GM12878 (cell line): ENCODE data around the gene AGPAT2. TPM values are rescaled to one million over a fixed set of nuclear protein-coding genes. Genes with fewer than 3 reads are reported as not detected.

Source experiments
- BCL11A ChIP-seq: IDR thresholded peaks from 2 replicates; pipeline ENCODE4 v1.6.1; 2011; ENCODE audit warnings: low read depth, low read length
- CBX3 ChIP-seq: fragments of 200-600 bp; sonication (generic); IDR thresholded peaks from 2 replicates; pipeline ENCODE4 v1.6.1; 2016; ENCODE audit warnings: low read depth, borderline replicate concordance
- CBX5 ChIP-seq: sonication (generic); IDR thresholded peaks from 2 replicates; pipeline ENCODE4 v1.6.1; 2016; ENCODE audit warnings: low read depth, moderate library complexity, mild to moderate bottlenecking, inconsistent platforms
- CHD4 ChIP-seq: fragments of 200-600 bp; sonication (generic); IDR thresholded peaks from 2 replicates; pipeline ENCODE4 v1.6.1; 2016; ENCODE audit warnings: mild to moderate bottlenecking
- GATAD2B ChIP-seq: fragments of 450-650 bp; conservative IDR thresholded peaks from 2 replicates; pipeline ENCODE4 v1.6.1; 2017; ENCODE audit warnings: low read depth, mild to moderate bottlenecking, moderate library complexity
- IKZF2 ChIP-seq, 2 experiments: fragments of 450-650 bp; IDR thresholded peaks; 2 replicates each; pipeline ENCODE4 v1.6.1; 2017; ENCODE audit warnings: mild to moderate bottlenecking in 2 of 2, moderate library complexity in 2 of 2
- LARP7 ChIP-seq: fragments of 450-650 bp; IDR thresholded peaks from 2 replicates; pipeline ENCODE4 v1.6.1; 2017; ENCODE audit warnings: mild to moderate bottlenecking
- MAX ChIP-seq: IDR thresholded peaks from 2 replicates; pipeline ENCODE4 v1.6.1; 2012; ENCODE audit warnings: low read depth, low read length, improper control_type of control experiment
- MEF2A ChIP-seq: IDR thresholded peaks from 2 replicates; pipeline ENCODE4 v1.6.1; 2011; ENCODE audit warnings: low read depth, mild to moderate bottlenecking, low read length, moderate library complexity; ENCODE audit not compliant: insufficient read depth
- MLLT1 ChIP-seq: fragments of 450-650 bp; IDR thresholded peaks from 2 replicates; pipeline ENCODE4 v1.6.1; 2016; ENCODE audit warnings: mild to moderate bottlenecking
- NFXL1 ChIP-seq: fragments of 450-650 bp; IDR thresholded peaks from 2 replicates; pipeline ENCODE4 v1.6.1; 2017; ENCODE audit warnings: antibody characterized with exemption, mild to moderate bottlenecking, borderline replicate concordance
- NKRF ChIP-seq: fragments of 450-650 bp; conservative IDR thresholded peaks from 2 replicates; pipeline ENCODE4 v1.6.1; 2017; ENCODE audit warnings: mild to moderate bottlenecking, moderate library complexity
- NR2C1 ChIP-seq: fragments of 450-650 bp; IDR thresholded peaks from 2 replicates; pipeline ENCODE4 v1.6.1; 2017; ENCODE audit warnings: antibody characterized with exemption, mild to moderate bottlenecking, moderate library complexity
- NRF1 ChIP-seq: conservative IDR thresholded peaks from 2 replicates; pipeline ENCODE4 v1.6.1; 2011; ENCODE audit warnings: mild to moderate bottlenecking, low read depth, low read length, improper control_type of control experiment
- PAX8 ChIP-seq: fragments of 450-650 bp; IDR thresholded peaks from 2 replicates; pipeline ENCODE4 v1.6.1; 2017; ENCODE audit warnings: mild to moderate bottlenecking, moderate library complexity
- RELA ChIP-seq: fragments of 450-650 bp; IDR thresholded peaks from 2 replicates; pipeline ENCODE4 v1.8.0; 2014; ENCODE audit warnings: borderline replicate concordance; ENCODE audit not compliant: partially characterized antibody
- RFX5 ChIP-seq: IDR thresholded peaks from 2 replicates; pipeline ENCODE4 v1.6.1; 2011; ENCODE audit warnings: low read depth, low read length, improper control_type of control experiment
- SPI1 ChIP-seq: IDR thresholded peaks from 2 replicates; pipeline ENCODE4 v1.6.1; 2011; ENCODE audit warnings: low read depth, mild to moderate bottlenecking, low read length, moderate library complexity, borderline replicate concordance; ENCODE audit not compliant: insufficient read depth
- STAT3 ChIP-seq: IDR thresholded peaks from 2 replicates; pipeline ENCODE4 v1.6.1; 2011; ENCODE audit warnings: low read depth, low read length, improper control_type of control experiment
- TAF1 ChIP-seq: IDR thresholded peaks from 2 replicates; pipeline ENCODE4 v1.6.1; 2011; ENCODE audit warnings: mild to moderate bottlenecking, low read depth, low read length, borderline replicate concordance
- TBL1XR1 ChIP-seq: IDR thresholded peaks from 2 replicates; pipeline ENCODE4 v1.6.1; 2012; ENCODE audit warnings: low read depth, low read length, improper control_type of control experiment
- YBX1 ChIP-seq: fragments of 450-650 bp; IDR thresholded peaks from 2 replicates; pipeline ENCODE4 v1.6.1; 2016; ENCODE audit warnings: antibody characterized with exemption
- ZBED1 ChIP-seq: IDR thresholded peaks from 2 replicates; pipeline ENCODE4 v1.6.1; 2016; ENCODE audit warnings: borderline replicate concordance
- ZNF687 ChIP-seq: fragments of 450-650 bp; IDR thresholded peaks from 2 replicates; pipeline ENCODE4 v1.6.1; 2017; ENCODE audit warnings: mild to moderate bottlenecking, moderate library complexity
- polyA plus RNA-seq, 11 experiments: library from polyadenylated mRNA; depleted of rRNA in 4 of 11; unstranded in 6 of 11; stranded (reverse) in 5 of 11; fragments of >200 nt; fragmentation: Nextera tagmentation in 4 of 11; fragmentation: Illumina TruSeq in 1 of 11; extraction: Ambion mirVana in 4 of 11; extraction: Trizol in 1 of 11; gene quantifications; 1 replicate in 1 of 11; 2 replicates in 10 of 11; pipeline versions ENCODE4 v1.2.1 to v1.2.3, GENCODE V29; 2011 to 2016; ENCODE audit warnings: inconsistent platforms in 2 of 11, missing spikeins in 2 of 11, low read depth in 1 of 11
- total RNA-seq, 4 experiments: library from RNA; depleted of rRNA in 3 of 4; stranded (reverse); fragments of >200 nt in 3 of 4; fragmentation: Illumina TruSeq in 1 of 4; extraction: Trizol in 1 of 4; gene quantifications; 2 replicates each; pipeline versions ENCODE4 v1.2.1 to v1.2.3, GENCODE V29; 2013 to 2021

The AGPAT2 gene
- total and polyA plus RNA-seq, 10 of the 15 experiments (the other 5 are each of a cell fraction or from before 2014, with no cell fraction given): 0.10 to 28.5 (median 18.2) TPM

- TF ChIP-seq ZNF687 (peak; percentile 18; the same call in 1 of the 2 replicates), YBX1 (no peak), RELA (no peak), CHD4 (no peak), GATAD2B (no peak; the same call in 1 of the 2 replicates), RFX5 (no peak), SPI1 (no peak), MEF2A (no peak), PAX8 (no peak), STAT3 (no peak), LARP7 (no peak), NKRF (no peak), ZBED1 (no peak), IKZF2 (IDR thresholded peaks at IDR 0.05) (peak; percentile 16 to 47; a peak in 1 of 4 replicates), CBX3 (no peak), NR2C1 (no peak), MAX (no peak), NFXL1 (no peak), BCL11A (no peak), NRF1 (no peak), TBL1XR1 (no peak), TAF1 (0 out of 2 replicates have a peak, but pooled peaks have one; percentile 26), CBX5 (no peak), MLLT1 (0 out of 2 replicates have a peak, but pooled peaks have one; percentile 25)
Observed at GRCh38 chr9:136645903-136646754, 41.1 kb downstream of the AGPAT2 start (continued).
